ENCODE results near the gene CLSTN2.
A peak's percentile ranks its signal among the peaks of the same experiment; 100 is the strongest.

CLSTN2 gene

GRCh38 chr3:139935016-139935865 is at the start of gene CLSTN2:
CLSTN2 (plus strand) TSS chr3:139935185.
- Histone ChIP-seq H3K27ac (no peak within 1 kb of the TSS), H3K4me3 (peak within 1 kb of the TSS; percentile 2 to 43 (median 33))

GRCh38 chr3:139887431-139887830 is 47.6 kb upstream of the CLSTN2 start:
- Histone ChIP-seq H3K27ac (no peak overlapping the region), H3K4me3 (no peak overlapping the region)

- Histone ChIP-seq H3K4me3 (no peak overlapping the region), H3K27ac (no peak overlapping the region)
These were observed 46.3 kb upstream of the CLSTN2 start for GRCh38 chr3:139888561-139889140.

GRCh38 chr3:139893267-139893962 is 41.6 kb upstream of the CLSTN2 start:
- H3K4me3 ChIP-seq, result no peak overlapping the region
- H3K27ac ChIP-seq, result peak overlapping the region in 1 of 21 experiments; percentile 23

GRCh38 chr3:139893963-139894642 is 40.9 kb upstream of the CLSTN2 start:
- Histone ChIP-seq H3K27ac (no peak overlapping the region), H3K4me3 (no peak overlapping the region)

GRCh38 chr3:139894643-139894989 is 40.4 kb upstream of the CLSTN2 start:
- Histone ChIP-seq H3K27ac (no peak overlapping the region), H3K4me3 (no peak overlapping the region)

GRCh38 chr3:139897759-139898158 is 37.2 kb upstream of the CLSTN2 start:
- Histone ChIP-seq H3K27ac (no peak overlapping the region), H3K4me3 (no peak overlapping the region)

GRCh38 chr3:139906418-139906817 is 28.6 kb upstream of the CLSTN2 start:
- Histone ChIP-seq H3K4me3 (no peak overlapping the region), H3K27ac (no peak overlapping the region)

GRCh38 chr3:139909811-139910210 is 25.2 kb upstream of the CLSTN2 start:
- no peak overlapping the region for H3K27ac ChIP-seq
- H3K4me3 ChIP-seq, result no peak overlapping the region

- H3K4me3 ChIP-seq, result no peak overlapping the region
- H3K27ac ChIP-seq, result no peak overlapping the region
These were observed 18.7 kb upstream of the CLSTN2 start for GRCh38 chr3:139916271-139916670.

- Histone ChIP-seq H3K27ac (no peak overlapping the region), H3K4me3 (no peak overlapping the region)
These were observed 17.7 kb upstream of the CLSTN2 start for GRCh38 chr3:139917226-139917785.

- Histone ChIP-seq H3K4me3 (no peak overlapping the region), H3K27ac (no peak overlapping the region)
These were observed 6.1 kb upstream of the CLSTN2 start for GRCh38 chr3:139928708-139929505.

GRCh38 chr3:139930211-139930610 is 4.8 kb upstream of the CLSTN2 start:
- H3K4me3 ChIP-seq, result no peak overlapping the region
- H3K27ac ChIP-seq, result no peak overlapping the region

GRCh38 chr3:139933766-139934165 is 1.2 kb upstream of the CLSTN2 start:
- Histone ChIP-seq H3K27ac (no peak overlapping the region), H3K4me3 (no peak overlapping the region)

- H3K4me3 ChIP-seq, result peak overlapping the region; percentile 2 to 43 (median 33)
- no peak overlapping the region for H3K27ac ChIP-seq
These were observed 371 bp upstream of the CLSTN2 start for GRCh38 chr3:139934613-139935015.

GRCh38 chr3:139935866-139936817 is 1.2 kb downstream of the CLSTN2 start:
- Histone ChIP-seq H3K4me3 (peak overlapping the region in 5 of 7 experiments; percentile 8 to 43 (median 35)), H3K27ac (no peak overlapping the region)

- Histone ChIP-seq H3K27ac (no peak overlapping the region), H3K4me3 (no peak overlapping the region)
These were observed 2.8 kb downstream of the CLSTN2 start for GRCh38 chr3:139937674-139938279.

Measured in skin epidermis (tissue), 12 donors.